Measurements from ENCODE around the gene PUM1. TPM values are rescaled to one million over a fixed set of nuclear protein-coding genes. Genes with fewer than 3 reads are reported as not detected.
"Not testable (repeated sequence)": the region's sequence is repeated elsewhere in the genome, so short reads cannot be mapped to it uniquely, and the experiment has no call there.

Gene PUM1
- total RNA-seq, 1 donor from 2014 or later, result 143 TPM

GRCh38 chr1:30976143-30976542, 89.4 kb downstream of the PUM1 start:
- Mint-ChIP-seq H3K9me3 (ENCODE audit: unreplicated experiment) (no peaks in the 10 kb centered on the region), H3K4me1 (ENCODE audit: low read depth, unreplicated experiment) (peaks cover 35% of the 10 kb centered on the region), H3K27me3 (ENCODE audit: low read depth, unreplicated experiment) (no peaks in the 10 kb centered on the region), H3K27ac (ENCODE audit: unreplicated experiment) (no peak overlapping the region), H3K4me3 (ENCODE audit: unreplicated experiment) (peak overlapping the region; percentile 54), H3K36me3 (ENCODE audit: low read depth, unreplicated experiment) (peaks cover 16% of the 10 kb centered on the region)
- no peak for TF ChIP-seq EZH2 (IDR thresholded peaks at IDR 0.05; ENCODE audit: insufficient read depth, low read length)
- no peak for TF ChIP-seq CTCF (IDR thresholded peaks at IDR 0.05; ENCODE audit: insufficient read depth, low read depth, low read length)
- no peaks in the 10 kb centered on the region for H3K9me3 ChIP-seq (ENCODE audit: insufficient read depth, low read depth, low read length)
- H3K27ac ChIP-seq (ENCODE audit: low read depth, low read length), result no peak overlapping the region
- FAIRE-seq (no peak), DNase-seq (ENCODE audit: low read depth) (peak; percentile 85)
- H3K4me1 ChIP-seq (ENCODE audit: insufficient read depth, low read length), result peaks cover 5% of the 10 kb centered on the region
- no peak overlapping the region for H2AFZ ChIP-seq (ENCODE audit: low read depth, low read length)
- H3K9ac ChIP-seq (ENCODE audit: low read length), result no peak overlapping the region
- peaks cover 35% of the 10 kb centered on the region for H3K36me3 ChIP-seq (ENCODE audit: insufficient read depth, low read length)
- H3K79me2 ChIP-seq (ENCODE audit: insufficient read depth, low read length), result peaks cover 74% of the 10 kb centered on the region
- no peaks in the 10 kb centered on the region for H3K27me3 ChIP-seq (ENCODE audit: insufficient read depth, low read length)
- peaks cover 88% of the 10 kb centered on the region for H4K20me1 ChIP-seq (ENCODE audit: insufficient read depth, low read length)
- no peak overlapping the region for H3K4me2 ChIP-seq (ENCODE audit: low read length)
- no peak overlapping the region for H3K4me3 ChIP-seq (ENCODE audit: insufficient read depth, low read depth, low read length)

- H3K27me3 Mint-ChIP-seq (ENCODE audit: low read depth, unreplicated experiment), result no peaks in the 10 kb centered on the region
- no peak for FAIRE-seq
- H2AFZ ChIP-seq (ENCODE audit: low read depth, low read length), result no peak overlapping the region
- H4K20me1 ChIP-seq (ENCODE audit: insufficient read depth, low read length), result peaks cover 89% of the 10 kb centered on the region
- H3K4me1 ChIP-seq (ENCODE audit: insufficient read depth, low read length), result peaks cover 5% of the 10 kb centered on the region
- DNase-seq (ENCODE audit: low read depth), result no peak
- H3K79me2 ChIP-seq (ENCODE audit: insufficient read depth, low read length), result peaks cover 75% of the 10 kb centered on the region
- H3K9me3 Mint-ChIP-seq (ENCODE audit: unreplicated experiment), result no peaks in the 10 kb centered on the region
- no peaks in the 10 kb centered on the region for H3K9me3 ChIP-seq (ENCODE audit: insufficient read depth, low read depth, low read length)
- H3K4me3 ChIP-seq (ENCODE audit: insufficient read depth, low read depth, low read length), result no peak overlapping the region
- no peak overlapping the region for H3K9ac ChIP-seq (ENCODE audit: low read length)
- H3K27ac ChIP-seq (ENCODE audit: low read depth, low read length), result no peak overlapping the region
- no peak overlapping the region for H3K27ac Mint-ChIP-seq (ENCODE audit: unreplicated experiment)
- peaks cover 33% of the 10 kb centered on the region for H3K4me1 Mint-ChIP-seq (ENCODE audit: low read depth, unreplicated experiment)
- no peaks in the 10 kb centered on the region for H3K27me3 ChIP-seq (ENCODE audit: insufficient read depth, low read length)
- H3K36me3 Mint-ChIP-seq (ENCODE audit: low read depth, unreplicated experiment), result peaks cover 13% of the 10 kb centered on the region
- H3K4me3 Mint-ChIP-seq (ENCODE audit: unreplicated experiment), result no peak overlapping the region
- TF ChIP-seq CTCF (IDR thresholded peaks at IDR 0.05; ENCODE audit: insufficient read depth, low read depth, low read length) (no peak), EZH2 (IDR thresholded peaks at IDR 0.05; ENCODE audit: insufficient read depth, low read length) (no peak)
- H3K36me3 ChIP-seq (ENCODE audit: insufficient read depth, low read length), result peaks cover 41% of the 10 kb centered on the region
- H3K4me2 ChIP-seq (ENCODE audit: low read length), result no peak overlapping the region
Measured at GRCh38 chr1:30975217-30975616, 90.3 kb downstream of the PUM1 start.

- FAIRE-seq (no peak), DNase-seq (ENCODE audit: low read depth) (no peak)
- Histone ChIP-seq H3K4me1 (ENCODE audit: insufficient read depth, low read length) (peaks cover 5% of the 10 kb centered on the region), H4K20me1 (ENCODE audit: insufficient read depth, low read length) (peaks cover 87% of the 10 kb centered on the region), H3K79me2 (ENCODE audit: insufficient read depth, low read length) (peaks cover 75% of the 10 kb centered on the region), H3K27ac (ENCODE audit: low read depth, low read length) (no peak overlapping the region), H2AFZ (ENCODE audit: low read depth, low read length) (no peak overlapping the region), H3K27me3 (ENCODE audit: insufficient read depth, low read length) (no peaks in the 10 kb centered on the region), H3K4me3 (ENCODE audit: insufficient read depth, low read depth, low read length) (no peak overlapping the region), H3K9me3 (ENCODE audit: insufficient read depth, low read depth, low read length) (no peaks in the 10 kb centered on the region), H3K36me3 (ENCODE audit: insufficient read depth, low read length) (peaks cover 37% of the 10 kb centered on the region), H3K9ac (ENCODE audit: low read length) (no peak overlapping the region), H3K4me2 (ENCODE audit: low read length) (no peak overlapping the region)
- Mint-ChIP-seq H3K36me3 (ENCODE audit: low read depth, unreplicated experiment) (peaks cover 13% of the 10 kb centered on the region), H3K4me3 (ENCODE audit: unreplicated experiment) (no peak overlapping the region), H3K27me3 (ENCODE audit: low read depth, unreplicated experiment) (no peaks in the 10 kb centered on the region), H3K4me1 (ENCODE audit: low read depth, unreplicated experiment) (peaks cover 35% of the 10 kb centered on the region), H3K27ac (ENCODE audit: unreplicated experiment) (no peak overlapping the region), H3K9me3 (ENCODE audit: unreplicated experiment) (no peaks in the 10 kb centered on the region)
- TF ChIP-seq EZH2 (IDR thresholded peaks at IDR 0.05; ENCODE audit: insufficient read depth, low read length), result no peak
- TF ChIP-seq CTCF (IDR thresholded peaks at IDR 0.05; ENCODE audit: insufficient read depth, low read depth, low read length), result no peak
Measured at GRCh38 chr1:30974536-30974935, 91.0 kb downstream of the PUM1 start.

GRCh38 chr1:30972349-30972748, 93.2 kb downstream of the PUM1 start:
- peaks cover 76% of the 10 kb centered on the region for H3K79me2 ChIP-seq (ENCODE audit: insufficient read depth, low read length)
- H3K27ac ChIP-seq (ENCODE audit: low read depth, low read length); H3K27me3 Mint-ChIP-seq (ENCODE audit: low read depth, unreplicated experiment): not testable (repeated sequence)

More at GRCh38 chr1:30972349-30972748, 93.2 kb downstream of the PUM1 start:
- peaks cover 11% of the 10 kb centered on the region for H3K4me1 ChIP-seq (ENCODE audit: insufficient read depth, low read length)
- not testable (repeated sequence) for H2AFZ ChIP-seq (ENCODE audit: low read depth, low read length); H3K9me3 Mint-ChIP-seq (ENCODE audit: unreplicated experiment); H3K27me3 ChIP-seq (ENCODE audit: insufficient read depth, low read length); FAIRE-seq; H3K4me3 Mint-ChIP-seq (ENCODE audit: unreplicated experiment); H3K4me3 ChIP-seq (ENCODE audit: insufficient read depth, low read depth, low read length); H3K9ac ChIP-seq (ENCODE audit: low read length); H3K36me3 Mint-ChIP-seq (ENCODE audit: low read depth, unreplicated experiment); H3K27ac Mint-ChIP-seq (ENCODE audit: unreplicated experiment); DNase-seq (ENCODE audit: low read depth); H3K9me3 ChIP-seq (ENCODE audit: insufficient read depth, low read depth, low read length); H3K4me2 ChIP-seq (ENCODE audit: low read length)
- peaks cover 42% of the 10 kb centered on the region for H3K4me1 Mint-ChIP-seq (ENCODE audit: low read depth, unreplicated experiment)
- H4K20me1 ChIP-seq (ENCODE audit: insufficient read depth, low read length), result peaks cover 87% of the 10 kb centered on the region
- peaks cover 38% of the 10 kb centered on the region for H3K36me3 ChIP-seq (ENCODE audit: insufficient read depth, low read length)

Measured in astrocyte (in vitro differentiated cells and primary cell).